ENCODE measurements around the gene ZFHX3.

DNA sequence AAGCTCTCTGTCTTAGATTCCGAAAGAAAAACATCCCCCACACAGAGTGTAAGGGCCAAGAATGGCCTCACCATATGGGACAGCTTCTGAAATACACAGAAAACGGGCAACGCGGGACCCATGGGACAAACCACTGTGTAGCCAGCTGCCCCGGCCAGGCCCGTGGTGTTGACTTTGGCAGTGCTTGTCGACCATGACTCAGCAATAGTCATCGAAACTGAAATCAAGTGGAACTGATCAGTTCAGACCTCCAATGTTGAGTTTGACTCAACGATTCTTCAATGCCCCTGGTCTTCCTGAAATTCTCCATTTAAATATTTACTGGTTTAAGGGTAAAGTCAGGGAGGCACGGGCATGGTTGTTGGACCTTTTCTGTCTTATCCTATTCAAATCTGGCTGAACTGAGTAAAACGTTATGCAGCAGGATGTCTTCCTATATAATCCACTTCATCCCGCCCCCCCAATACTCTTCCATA is 27.5 kb downstream of the ZFHX3 start:
- TF ChIP-seq, protein P1, sequence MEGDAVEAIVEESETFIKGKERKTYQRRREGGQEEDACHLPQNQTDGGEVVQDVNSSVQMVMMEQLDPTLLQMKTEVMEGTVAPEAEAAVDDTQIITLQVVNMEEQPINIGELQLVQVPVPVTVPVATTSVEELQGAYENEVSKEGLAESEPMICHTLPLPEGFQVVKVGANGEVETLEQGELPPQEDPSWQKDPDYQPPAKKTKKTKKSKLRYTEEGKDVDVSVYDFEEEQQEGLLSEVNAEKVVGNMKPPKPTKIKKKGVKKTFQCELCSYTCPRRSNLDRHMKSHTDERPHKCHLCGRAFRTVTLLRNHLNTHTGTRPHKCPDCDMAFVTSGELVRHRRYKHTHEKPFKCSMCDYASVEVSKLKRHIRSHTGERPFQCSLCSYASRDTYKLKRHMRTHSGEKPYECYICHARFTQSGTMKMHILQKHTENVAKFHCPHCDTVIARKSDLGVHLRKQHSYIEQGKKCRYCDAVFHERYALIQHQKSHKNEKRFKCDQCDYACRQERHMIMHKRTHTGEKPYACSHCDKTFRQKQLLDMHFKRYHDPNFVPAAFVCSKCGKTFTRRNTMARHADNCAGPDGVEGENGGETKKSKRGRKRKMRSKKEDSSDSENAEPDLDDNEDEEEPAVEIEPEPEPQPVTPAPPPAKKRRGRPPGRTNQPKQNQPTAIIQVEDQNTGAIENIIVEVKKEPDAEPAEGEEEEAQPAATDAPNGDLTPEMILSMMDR (IDR thresholded peaks at IDR 0.05): no peak
- TF ChIP-seq POLR2A (IDR thresholded peaks at IDR 0.05): no peak

All from right lobe of liver (tissue), 4 donors.